Stimulated activated CD8-positive, alpha-beta memory T cell treated with anti-CD3 and anti-CD28 coated beads, Interleukin-7, amount 100 ng/mL, for 4 hours (primary cell): ENCODE results near the gene DBNDD1.
"Not testable (repeated sequence)": the region's sequence is repeated elsewhere in the genome, so short reads cannot be mapped to it uniquely, and the experiment has no call there.

Experiments
- DNase-seq, 2 donors: peaks; one replicate each; pipeline ENCODE4 v3.0.0-alpha.2; 2020; ENCODE audit warnings: low read depth in 2 of 2

DBNDD1 gene

GRCh38 chr16:89990799-89991198 is 28.5 kb downstream of the DBNDD1 start:
- no peak for DNase-seq

GRCh38 chr16:89988951-89989350 is 30.3 kb downstream of the DBNDD1 start:
- DNase-seq = no peak

DNA sequence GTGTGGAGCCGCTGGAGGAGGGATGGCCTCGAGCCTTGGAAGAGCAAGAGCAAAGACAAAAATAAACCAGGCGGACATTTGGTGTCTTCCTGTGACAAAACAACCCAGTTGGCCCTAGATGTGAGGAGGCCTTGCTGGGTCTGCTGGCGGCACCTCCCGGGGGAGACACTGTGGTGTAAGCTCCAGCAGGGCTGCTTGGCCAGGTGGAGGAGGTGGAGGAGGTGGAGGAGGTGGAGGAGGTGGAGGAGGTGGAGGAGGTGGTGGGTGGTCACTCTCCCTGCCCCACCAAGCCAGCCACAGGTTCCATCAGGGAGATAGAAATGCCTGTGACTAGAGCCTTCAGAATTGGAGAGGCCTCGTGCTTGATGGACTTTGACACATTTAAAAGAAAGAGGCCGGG is 32.1 kb downstream of the DBNDD1 start:
- DNase-seq = no peak

GRCh38 chr16:89986600-89986999 is 32.7 kb downstream of the DBNDD1 start:
- no peak for DNase-seq

- DNase-seq = no peak
Observed at GRCh38 chr16:89985219-89985618, 34.0 kb downstream of the DBNDD1 start.

- DNase-seq = no peak
Observed at GRCh38 chr16:89984216-89984615, 35.0 kb downstream of the DBNDD1 start.

DNA sequence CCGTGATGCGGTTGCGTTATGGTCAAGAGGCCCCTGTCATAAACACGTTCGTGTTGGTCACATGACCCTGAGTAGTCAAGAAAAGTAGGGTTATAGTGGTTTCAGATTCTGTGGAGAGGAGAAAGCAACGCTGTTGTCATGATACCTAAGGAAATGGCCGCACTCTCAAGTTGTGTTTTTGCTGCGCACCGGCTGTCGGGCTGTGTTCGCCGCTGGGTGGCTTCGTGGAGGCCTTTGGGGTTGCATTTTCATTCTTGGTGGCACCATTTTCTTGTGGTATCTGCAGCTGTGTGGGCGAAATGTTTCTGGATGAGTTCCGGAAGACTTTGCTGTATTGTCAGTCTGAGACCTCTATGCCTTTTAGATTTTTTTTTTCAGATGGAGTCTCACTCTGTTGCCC is 35.7 kb downstream of the DBNDD1 start:
- no peak for DNase-seq

GRCh38 chr16:89982318-89982717 is 36.9 kb downstream of the DBNDD1 start:
- no peak for DNase-seq

GRCh38 chr16:89981414-89981813 is 37.8 kb downstream of the DBNDD1 start:
- no peak for DNase-seq

- DNase-seq = no peak
Observed at GRCh38 chr16:89974870-89975269, 44.4 kb downstream of the DBNDD1 start.

DNA sequence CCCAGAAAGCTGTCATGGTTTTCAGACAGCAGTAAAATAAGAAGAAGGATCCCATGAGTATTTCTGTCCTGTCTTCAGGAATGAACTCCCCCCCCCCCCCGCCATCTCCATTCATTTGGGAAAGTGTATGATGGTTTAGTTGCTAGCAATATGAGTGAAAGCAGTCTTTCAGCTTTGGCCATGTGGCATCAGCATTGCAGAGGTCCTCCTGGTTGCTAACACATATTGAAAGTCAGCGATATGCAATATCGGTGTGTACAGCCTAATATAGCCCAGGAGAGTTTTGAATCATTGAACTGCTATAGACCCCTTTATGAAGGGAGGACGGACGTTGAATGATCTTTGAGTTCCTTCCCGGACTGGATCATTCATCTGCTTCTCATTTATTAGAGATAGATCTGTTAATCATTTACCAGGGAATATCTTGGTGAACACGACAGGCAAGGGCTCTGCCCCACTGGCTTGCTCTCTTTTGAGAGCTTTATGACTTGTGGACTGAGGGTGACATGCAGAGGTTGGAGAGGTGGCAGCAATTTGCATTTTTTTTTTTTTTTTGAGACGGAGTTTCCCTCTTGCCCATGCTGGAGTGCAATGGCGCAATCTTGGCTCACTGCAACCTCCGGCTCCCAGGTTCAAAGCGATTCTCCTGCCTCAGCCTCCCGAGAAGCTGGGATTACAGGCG is 45.5 kb downstream of the DBNDD1 start:
- no peak for DNase-seq

DNA sequence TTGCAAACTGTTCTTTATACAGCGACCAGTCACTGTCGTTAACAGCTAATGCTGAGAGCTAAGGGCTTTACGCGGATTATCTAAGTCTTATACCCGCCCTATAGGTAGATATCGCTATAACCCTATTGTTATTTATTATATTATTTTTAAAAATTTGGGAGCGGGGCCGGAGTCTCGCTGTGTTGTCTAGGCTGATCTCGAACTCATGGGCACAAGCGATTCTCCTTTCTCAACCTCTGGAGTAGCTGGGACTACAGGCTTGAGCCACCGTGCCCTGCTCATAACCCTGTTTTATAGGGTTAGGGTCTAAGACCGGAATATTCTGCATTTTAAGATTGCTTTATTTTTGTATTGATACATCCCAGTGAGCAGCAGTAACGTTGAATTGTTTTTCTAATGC is 46.0 kb downstream of the DBNDD1 start:
- DNase-seq = no peak

- DNase-seq = peak; percentile 77 to 87
Observed at GRCh38 chr16:89972244-89973234, 46.7 kb downstream of the DBNDD1 start.

DNA sequence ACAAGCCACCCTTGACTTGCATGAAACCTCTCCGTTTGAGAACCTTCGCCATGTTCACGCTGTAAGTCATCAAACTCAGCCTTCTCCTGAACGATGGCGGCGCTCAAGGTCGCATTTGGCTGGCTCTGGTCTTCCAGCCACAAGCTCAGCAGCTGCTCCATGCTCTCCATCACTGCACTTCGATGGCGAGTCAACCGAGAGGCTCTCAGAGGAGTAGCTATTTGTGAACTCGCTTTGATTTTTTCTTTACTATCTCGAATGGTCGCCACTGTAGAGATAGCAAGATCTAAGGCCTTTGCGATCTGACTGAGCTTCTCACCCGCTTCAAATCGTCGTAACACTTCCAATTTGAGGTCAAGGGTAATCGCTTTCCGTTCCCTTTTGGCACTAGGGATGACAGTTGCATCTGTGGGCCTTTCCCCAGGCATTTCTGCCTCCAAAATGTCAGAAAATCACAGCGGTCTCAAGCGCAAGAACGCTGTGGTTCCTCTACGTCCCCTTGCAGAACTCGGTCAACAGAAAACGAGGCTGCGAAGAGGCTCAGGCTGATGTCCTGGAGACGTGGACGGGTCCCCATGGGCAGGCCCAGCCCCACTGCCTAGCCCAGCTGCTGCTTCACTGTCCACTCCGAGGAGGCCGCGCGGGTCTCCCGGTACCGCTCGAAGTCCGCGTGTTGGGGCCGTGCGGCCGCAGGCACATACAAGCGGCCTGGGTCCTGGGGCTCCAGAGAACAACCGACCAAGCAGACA is 47.6 kb downstream of the DBNDD1 start:
- DNase-seq = no peak

DNA sequence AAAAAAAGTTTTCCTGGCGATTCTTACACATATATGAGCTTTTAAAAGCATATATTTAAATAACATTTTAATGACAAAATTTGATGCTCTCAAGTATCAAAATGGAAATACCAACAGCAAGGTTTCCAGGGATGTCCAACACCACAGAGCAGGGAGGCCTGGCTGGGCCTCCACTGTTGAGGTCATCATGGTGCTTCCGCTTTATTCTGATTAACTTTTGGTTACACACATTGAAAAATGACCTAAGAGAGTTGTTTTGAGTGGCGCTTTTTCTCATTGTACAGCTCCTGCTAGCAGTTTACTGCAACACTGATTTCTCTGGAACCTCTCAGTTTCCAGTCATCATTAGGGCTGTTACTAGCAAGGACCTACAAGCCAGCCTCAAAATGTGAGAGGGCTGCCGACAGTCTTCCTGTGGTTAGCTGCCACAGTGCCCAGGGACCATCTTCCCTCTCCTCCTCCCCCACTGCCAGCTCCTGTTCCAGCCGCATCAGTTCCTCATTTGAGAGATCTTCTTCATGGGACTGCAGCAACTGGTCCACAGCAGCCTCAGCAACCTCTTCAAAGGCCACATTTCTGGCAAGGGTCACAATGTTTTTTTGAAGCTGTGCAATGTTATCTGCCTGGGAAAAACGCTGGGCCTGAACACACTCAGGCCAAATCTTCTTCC is 49.4 kb downstream of the DBNDD1 start:
- no peak for DNase-seq

- DNase-seq = not testable (repeated sequence)
Observed at GRCh38 chr16:89968074-89968473, 51.2 kb downstream of the DBNDD1 start.

- DNase-seq = not testable (repeated sequence)
Observed at GRCh38 chr16:89967436-89967835, 51.8 kb downstream of the DBNDD1 start.

DNA sequence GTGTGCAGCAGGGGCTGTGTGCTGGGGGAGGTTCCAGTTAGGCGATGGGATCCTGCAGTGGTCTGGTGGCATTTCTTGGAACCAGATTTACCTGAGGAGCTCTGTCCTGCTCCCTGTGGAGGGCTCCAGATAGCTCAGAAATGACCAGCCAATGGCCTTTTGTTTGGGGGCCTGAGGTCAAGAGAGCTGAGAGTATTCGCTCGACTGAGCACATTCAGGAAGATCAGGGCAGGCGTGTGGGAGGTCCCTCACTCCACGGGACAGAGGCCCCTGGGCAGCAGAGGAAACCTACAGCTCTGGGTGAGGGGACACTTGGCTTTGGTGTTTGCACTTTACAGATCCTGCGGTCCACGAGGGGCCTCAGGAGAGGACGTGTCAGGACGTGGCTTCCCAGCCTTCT is 52.5 kb downstream of the DBNDD1 start:
- DNase-seq = no peak

DNA sequence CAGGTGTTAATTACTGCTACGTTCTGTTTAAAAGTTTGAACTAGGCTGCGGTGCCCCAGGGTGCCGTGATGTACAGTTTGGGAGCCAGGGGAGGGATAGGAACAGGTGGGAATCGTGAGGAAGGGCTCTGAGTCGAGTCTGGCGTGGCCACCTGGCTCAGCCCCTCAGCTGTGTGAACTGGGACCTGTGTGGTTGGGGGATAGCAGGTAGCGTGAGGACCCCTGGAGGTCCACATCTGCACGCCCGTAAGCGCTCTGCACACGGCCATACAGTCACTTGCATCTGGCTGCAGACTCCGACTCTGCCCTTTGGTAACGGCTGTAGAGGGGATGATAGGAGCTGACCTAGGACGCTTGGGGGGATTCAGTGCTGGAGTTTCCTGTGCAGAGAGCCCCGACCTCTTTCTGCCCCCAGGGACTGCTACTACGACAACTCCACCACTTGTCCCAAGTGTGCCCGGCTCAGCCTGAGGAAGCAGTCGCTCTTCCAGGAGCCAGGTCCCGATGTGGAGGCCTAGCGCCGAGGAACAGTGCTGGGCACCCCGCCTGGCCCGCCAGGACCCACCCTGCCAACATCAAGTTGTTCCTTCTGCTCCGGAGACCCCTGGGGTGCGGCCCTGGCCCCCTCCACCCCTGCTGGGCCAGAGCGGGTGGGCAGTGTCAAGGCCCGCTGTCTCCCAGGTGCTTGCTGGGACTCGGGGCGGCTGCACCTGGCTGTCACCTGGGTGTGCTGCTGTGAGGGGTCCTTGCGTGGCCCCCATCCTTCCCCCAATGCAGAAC is 53.6 kb downstream of the DBNDD1 start:
- no peak for DNase-seq

GRCh38 chr16:89964201-89964600 is 55.1 kb downstream of the DBNDD1 start:
- DNase-seq = no peak
